ENCODE measurements around the gene ADAM30.

- TF ChIP-seq POLR2A (IDR thresholded peaks at IDR 0.05; ENCODE audit: low read depth, low read length) (no peak), POLR2AphosphoS5 (IDR thresholded peaks at IDR 0.05; ENCODE audit: low read depth, low read length) (no peak), TAF1 (IDR thresholded peaks at IDR 0.05; ENCODE audit: low read depth, low read length) (no peak), PAX5 (IDR thresholded peaks at IDR 0.05; ENCODE audit: insufficient read depth, low read length, severe bottlenecking) (no peak)
These were observed 4.9 kb downstream of the ADAM30 start for GRCh38 chr1:119891386-119891785.

Measured in GM12891 (cell line).